MV-4-11 (cell line): ENCODE data around the gene KCTD19.

Experiments used
- DNase-seq: peaks from one replicate; lab custom pipeline; 2025; lab: John Stamatoyannopoulos, UW

Gene KCTD19

GRCh38 chr16:67317853-67318252 is 8.7 kb downstream of the KCTD19 start:
- no peak for DNase-seq

DNA sequence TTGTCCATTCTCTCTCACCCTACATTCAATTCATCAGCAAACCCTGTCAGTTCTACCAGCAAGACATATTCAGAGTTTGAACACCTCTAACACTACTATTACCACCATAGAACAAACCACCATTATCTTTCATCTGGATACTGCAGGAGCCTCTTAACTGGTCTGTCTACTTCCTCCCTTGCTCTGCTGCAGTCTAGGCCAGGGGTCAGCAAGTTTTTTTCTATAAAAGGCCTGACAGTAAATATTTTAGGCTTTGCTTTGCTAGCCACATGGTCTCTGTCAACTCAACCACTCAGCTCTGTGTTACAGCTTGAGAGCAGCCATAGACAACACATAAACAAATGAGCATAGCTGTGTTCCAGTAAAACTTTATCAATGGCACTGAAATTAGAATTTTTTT is 13.8 kb downstream of the KCTD19 start:
- no peak for DNase-seq

GRCh38 chr16:67311607-67312488 is 14.7 kb downstream of the KCTD19 start:
- peak; percentile 73 for DNase-seq

DNA sequence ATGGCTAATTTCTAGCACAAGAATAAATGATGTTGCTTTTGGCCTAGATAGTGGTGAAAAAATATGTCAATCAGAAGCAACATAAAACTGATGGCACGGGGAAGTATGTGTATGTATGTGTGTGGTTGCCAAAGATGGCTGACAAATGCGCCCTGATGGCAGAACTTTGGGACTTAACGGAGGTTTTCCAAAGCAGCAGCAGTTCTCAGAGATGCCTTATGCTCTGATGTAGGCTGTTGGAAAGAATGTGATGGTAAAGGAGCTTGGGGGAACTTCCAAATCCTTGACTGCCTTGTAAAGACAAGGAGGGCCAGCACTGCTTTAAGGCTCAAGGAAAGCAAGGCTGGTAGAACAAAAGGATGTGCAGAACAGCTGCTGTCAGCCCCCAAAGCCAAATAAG is 16.0 kb downstream of the KCTD19 start:
- no peak for DNase-seq

GRCh38 chr16:67305216-67306071 is 21.1 kb downstream of the KCTD19 start:
- no peak for DNase-seq

DNA sequence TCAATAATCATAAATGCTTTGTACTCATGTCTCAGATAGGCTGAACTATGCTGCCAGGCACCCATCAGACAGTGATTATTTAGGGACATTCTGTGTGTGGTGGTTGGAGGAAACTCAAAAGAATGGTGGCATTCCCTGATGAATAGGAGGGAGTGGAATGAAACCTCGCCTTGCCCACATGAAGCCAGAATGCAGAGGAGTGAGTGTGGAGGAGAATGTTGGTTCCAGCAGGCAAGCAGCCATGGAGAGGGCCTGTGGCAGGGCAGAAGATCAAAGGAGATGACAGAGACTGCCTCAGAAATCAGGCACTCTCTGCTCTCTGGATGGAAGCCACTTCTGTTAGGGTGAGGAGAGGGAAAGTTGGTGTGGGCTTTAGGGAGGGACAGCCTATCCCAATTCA is 22.5 kb downstream of the KCTD19 start:
- no peak for DNase-seq

- no peak for DNase-seq
Measured at GRCh38 chr16:67302970-67303369, 23.6 kb downstream of the KCTD19 start.

DNA sequence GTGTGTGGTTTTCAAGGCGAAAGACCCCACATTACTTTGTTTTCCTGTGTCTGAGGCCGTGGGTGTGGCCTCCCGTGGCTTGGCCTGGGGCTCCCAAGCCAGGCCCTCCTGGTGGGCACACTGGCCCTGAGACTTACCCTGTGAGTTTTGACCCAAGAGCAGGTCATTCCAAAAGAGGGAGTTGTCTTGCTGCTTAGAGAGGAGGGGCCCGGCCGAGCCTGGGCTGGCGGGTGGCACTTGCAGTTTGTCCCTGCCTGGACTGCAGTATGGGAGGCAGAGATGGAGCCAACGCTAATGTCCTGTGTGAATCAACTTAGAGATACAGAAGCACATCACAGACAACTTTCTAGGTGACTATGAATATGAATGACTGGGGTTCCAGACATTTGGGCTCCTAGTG is 24.5 kb downstream of the KCTD19 start:
- no peak for DNase-seq

GRCh38 chr16:67301080-67301782 is 25.3 kb downstream of the KCTD19 start:
- DNase-seq: no peak

GRCh38 chr16:67299269-67299668 is 27.3 kb downstream of the KCTD19 start:
- DNase-seq: no peak

DNA sequence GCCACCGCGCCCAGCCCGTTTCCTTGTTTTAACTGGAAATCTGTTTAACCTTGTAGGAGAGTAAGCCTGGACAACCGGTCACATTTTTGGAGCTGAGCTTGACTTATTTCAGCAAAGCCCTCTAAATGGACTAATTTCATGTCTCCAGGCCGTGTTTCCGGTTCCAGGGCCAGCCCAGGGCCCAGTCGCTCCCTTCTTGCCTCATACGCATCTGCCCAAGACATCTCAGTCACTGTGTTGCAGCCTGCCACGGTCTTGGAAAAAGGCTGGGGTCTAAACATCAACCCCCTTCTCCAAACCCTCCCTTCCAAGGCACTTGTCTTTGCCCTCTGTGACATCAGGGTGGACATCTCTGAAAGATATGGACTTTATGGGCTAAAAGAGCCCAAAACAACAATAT is 28.3 kb downstream of the KCTD19 start:
- no peak for DNase-seq

DNA sequence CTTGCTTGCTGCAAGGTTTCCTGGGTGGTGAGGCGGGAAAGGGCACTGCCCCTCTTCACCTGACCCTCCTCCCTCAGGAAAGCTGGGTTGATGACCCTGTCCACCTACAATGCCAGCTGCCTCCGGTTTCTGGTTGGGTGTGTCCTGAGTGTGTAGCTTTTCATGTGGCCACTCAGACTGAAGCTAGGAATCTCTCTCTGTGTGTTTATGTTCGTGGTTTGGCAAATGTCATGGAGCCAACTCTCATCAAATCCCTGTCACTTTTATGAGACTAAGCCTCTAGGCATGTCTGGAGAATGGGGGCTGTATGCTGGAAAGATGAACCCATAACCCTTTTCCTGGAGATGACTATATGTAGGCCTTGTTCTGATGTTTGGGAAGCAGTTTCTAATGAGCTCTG is 30.1 kb downstream of the KCTD19 start:
- no peak for DNase-seq

GRCh38 chr16:67294938-67295361 is 31.6 kb downstream of the KCTD19 start:
- DNase-seq: no peak

- no peak for DNase-seq
Measured at GRCh38 chr16:67294171-67294757, 32.3 kb downstream of the KCTD19 start.

- DNase-seq: no peak
Measured at GRCh38 chr16:67291461-67291860, 35.1 kb downstream of the KCTD19 start.

- DNase-seq: no peak
Measured at GRCh38 chr16:67287960-67288359, 38.6 kb downstream of the KCTD19 start.

- DNase-seq: no peak
Measured at GRCh38 chr16:67286441-67287235, 39.9 kb downstream of the KCTD19 start.

DNA sequence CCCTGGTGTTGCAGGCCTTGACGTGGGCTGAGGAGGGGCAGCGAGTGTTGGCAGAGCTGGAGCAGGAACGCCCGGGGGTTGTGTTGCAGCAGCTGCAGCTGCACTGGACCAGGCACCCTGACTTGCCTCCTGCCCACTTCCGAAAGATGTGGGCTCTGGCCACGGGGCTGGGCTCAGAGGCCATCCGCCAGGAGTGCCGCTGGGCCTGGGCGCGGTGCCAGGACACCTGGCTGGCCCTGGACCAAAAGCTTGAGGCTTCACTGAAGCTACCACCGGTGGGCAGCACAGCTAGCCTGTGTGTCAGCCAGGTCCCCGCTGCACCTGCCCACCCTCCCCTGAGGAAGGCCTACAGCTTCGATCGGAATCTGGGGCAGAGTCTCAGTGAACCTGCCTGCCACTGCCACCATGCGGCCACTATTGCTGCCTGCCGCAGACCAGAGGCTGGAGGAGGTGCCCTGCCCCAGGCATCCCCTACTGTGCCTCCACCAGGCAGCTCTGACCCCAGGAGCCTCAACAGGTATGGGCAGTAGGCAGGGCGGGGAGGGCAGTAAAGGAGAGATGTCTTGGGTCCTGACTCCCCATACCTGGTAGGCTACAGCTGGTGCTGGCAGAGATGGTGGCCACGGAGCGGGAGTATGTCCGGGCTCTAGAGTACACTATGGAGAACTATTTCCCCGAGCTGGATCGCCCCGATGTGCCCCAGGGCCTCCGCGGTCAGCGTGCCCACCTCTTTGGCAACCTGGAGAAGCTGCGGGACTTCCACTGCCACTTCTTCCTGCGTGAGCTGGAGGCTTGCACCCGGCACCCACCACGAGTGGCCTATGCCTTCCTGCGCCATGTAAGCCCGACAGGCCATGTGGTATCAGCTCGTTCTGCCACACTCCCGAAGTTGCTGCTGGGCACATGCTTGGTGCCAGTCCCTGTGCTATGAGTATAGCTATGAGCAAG is 41.6 kb downstream of the KCTD19 start:
- DNase-seq: no peak

- DNase-seq: no peak
Measured at GRCh38 chr16:67283826-67284555, 42.5 kb downstream of the KCTD19 start.
